Stimulated activated naive CD8-positive, alpha-beta T cell treated with anti-CD3 and anti-CD28 coated beads, Interleukin-15, Interleukin-2, amounts not matched to agents 100 ng/mL and 50 ng/mL, for 24 hours (primary cell): ENCODE measurements around the gene SBK2.
"Not testable (repeated sequence)": the region's sequence is repeated elsewhere in the genome, so short reads cannot be mapped to it uniquely, and the experiment has no call there.

ENCODE experiments used
- H3K27ac Mint-ChIP-seq: one replicate; pipeline ENCODE4 v1.8.0; 2021; ENCODE audit warnings: mild to moderate bottlenecking, mixed read lengths
- H3K27me3 Mint-ChIP-seq: one replicate; pipeline ENCODE4 v1.8.0; 2021; ENCODE audit warnings: mixed read lengths
- H3K36me3 Mint-ChIP-seq: one replicate; pipeline ENCODE4 v1.8.0; 2021; ENCODE audit warnings: low read depth, mixed read lengths
- H3K4me1 Mint-ChIP-seq: one replicate; pipeline ENCODE4 v1.8.0; 2021; ENCODE audit warnings: low read depth, mixed read lengths
- H3K4me3 Mint-ChIP-seq: one replicate; pipeline ENCODE4 v1.8.0; 2021; ENCODE audit warnings: mild to moderate bottlenecking, mixed read lengths
- H3K9me3 Mint-ChIP-seq: one replicate; pipeline ENCODE4 v1.8.0; 2021; ENCODE audit warnings: mixed read lengths

SBK2 gene

DNA sequence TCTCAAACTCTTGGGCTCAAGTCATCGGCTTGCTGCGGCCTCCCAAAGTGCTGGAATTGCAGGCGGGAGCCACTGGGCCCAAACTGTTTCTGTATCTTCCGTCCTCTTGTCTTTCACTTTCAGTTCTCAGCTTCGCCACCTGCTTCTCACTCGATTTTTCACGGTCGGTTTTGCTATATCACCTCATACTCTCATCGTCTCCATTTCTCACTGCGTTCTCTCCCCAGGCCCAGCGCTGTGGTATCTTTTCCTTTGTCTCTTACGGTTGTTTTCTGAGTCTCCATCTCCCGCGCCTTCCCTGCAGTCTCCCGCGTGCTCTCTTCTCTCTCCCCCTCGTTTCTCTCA lies 33.8 kb downstream of the SBK2 start:
- H3K27ac Mint-ChIP-seq: peak overlapping the region; percentile 76
- H3K36me3 Mint-ChIP-seq: peaks cover 7% of the 10 kb centered on the region
- H3K4me3 Mint-ChIP-seq: peak overlapping the region; percentile 8
- peaks cover 22% of the 10 kb centered on the region for H3K4me1 Mint-ChIP-seq
- H3K27me3 Mint-ChIP-seq: no peaks in the 10 kb centered on the region
- H3K9me3 Mint-ChIP-seq: no peaks in the 10 kb centered on the region

DNA sequence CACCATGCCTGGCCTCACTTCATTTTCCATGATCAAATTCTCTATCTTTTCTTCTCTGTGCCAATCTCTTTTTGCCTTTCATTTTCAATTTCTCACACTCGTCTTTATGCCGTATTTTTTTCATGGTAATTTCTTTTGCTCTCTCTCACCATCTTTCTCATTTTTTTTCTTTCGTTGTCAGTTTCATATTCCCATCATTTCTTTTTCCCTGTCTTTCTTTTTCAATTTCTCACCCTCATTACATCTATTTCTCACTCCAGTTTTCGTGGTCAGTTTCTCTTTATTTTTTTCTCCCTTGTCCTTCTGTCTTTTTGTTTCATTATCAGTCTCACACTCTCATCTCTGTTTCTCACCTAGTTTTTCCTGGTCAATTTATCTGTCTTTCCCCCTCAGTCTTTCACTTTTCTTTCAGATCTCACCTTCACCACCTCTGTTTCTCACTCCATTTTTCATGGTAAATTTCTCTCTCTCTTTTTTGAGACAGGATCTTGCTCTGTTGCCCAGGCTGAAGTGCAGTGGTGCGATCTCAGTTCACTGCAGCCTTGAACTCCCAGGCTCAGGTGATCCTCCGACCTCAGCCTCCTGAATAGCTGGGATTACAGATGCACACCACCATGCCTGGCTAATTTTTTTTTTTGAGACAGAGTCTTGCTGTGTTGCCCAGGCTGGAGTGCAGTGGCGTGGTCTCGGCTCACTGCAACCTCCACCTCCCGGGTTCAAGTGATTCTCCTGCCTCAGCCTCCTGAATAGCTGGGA lies 34.6 kb downstream of the SBK2 start:
- Mint-ChIP-seq H3K9me3 (no peaks in the 10 kb centered on the region), H3K27me3 (no peaks in the 10 kb centered on the region), H3K4me3 (no peak overlapping the region), H3K4me1 (peaks cover 22% of the 10 kb centered on the region), H3K36me3 (peaks cover 7% of the 10 kb centered on the region), H3K27ac (peak overlapping the region; percentile 75)

DNA sequence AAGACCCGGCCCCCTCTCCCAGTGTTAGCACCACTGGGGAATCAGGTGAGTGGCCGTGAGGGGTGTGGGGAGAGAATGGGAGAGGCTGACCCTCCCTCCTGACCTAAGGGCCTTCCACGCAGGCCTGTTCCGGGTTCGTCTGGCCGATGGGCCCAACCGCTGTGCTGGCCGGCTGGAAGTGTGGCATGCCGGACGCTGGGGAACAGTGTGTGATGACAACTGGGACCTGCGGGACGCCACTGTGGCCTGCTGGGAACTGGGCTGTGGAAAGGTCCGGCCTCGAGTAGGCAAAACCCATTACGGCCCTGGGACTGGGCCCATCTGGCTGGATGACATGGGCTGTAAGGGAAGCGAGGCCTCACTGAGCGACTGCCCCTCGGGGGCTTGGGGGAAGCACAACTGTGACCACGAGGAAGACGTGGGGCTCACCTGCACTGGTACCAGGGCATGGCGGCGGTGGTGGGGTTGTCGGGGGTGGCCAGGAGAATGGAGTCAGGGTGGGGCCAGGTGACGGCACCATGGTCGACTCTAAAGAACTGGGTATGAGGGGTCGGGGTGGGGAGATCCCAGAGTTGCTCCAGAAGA lies 36.5 kb downstream of the SBK2 start:
- no peak overlapping the region for H3K27ac Mint-ChIP-seq
- peaks cover 22% of the 10 kb centered on the region for H3K4me1 Mint-ChIP-seq
- no peaks in the 10 kb centered on the region for H3K9me3 Mint-ChIP-seq
- peaks cover 7% of the 10 kb centered on the region for H3K36me3 Mint-ChIP-seq
- H3K4me3 Mint-ChIP-seq: no peak overlapping the region
- no peaks in the 10 kb centered on the region for H3K27me3 Mint-ChIP-seq

DNA sequence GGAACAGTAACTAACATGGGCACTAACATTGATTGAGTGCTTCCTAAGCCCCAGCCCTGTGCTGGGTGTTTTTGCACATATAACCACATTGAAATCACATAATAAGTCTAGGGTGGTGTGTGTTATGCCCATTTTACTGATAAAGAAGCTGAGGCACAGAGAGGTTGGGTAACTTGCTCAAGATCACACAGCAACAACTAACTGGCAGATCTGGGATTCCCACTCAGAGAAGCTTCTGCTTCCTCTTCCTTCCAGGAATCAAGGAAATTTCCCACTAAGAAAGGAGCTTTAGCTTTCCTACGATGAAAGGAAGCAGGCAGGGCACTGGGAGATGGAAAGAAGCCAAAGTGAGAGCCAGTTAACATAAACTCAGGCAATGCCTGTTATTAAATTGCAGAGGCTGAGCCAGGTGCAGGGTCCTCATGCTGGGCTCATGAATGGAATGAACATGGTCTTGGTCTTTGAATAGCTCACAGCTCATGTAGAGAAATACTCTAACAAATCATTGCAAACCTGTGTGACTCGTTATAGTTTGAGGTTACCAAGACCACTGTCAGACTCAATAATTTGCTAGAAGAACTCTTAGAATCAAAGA lies 38.6 kb downstream of the SBK2 start:
- H3K4me3 Mint-ChIP-seq: no peak overlapping the region
- H3K27ac Mint-ChIP-seq: no peak overlapping the region
- H3K9me3 Mint-ChIP-seq: no peaks in the 10 kb centered on the region
- H3K36me3 Mint-ChIP-seq: peaks cover 4% of the 10 kb centered on the region
- no peaks in the 10 kb centered on the region for H3K27me3 Mint-ChIP-seq
- peaks cover 18% of the 10 kb centered on the region for H3K4me1 Mint-ChIP-seq

DNA sequence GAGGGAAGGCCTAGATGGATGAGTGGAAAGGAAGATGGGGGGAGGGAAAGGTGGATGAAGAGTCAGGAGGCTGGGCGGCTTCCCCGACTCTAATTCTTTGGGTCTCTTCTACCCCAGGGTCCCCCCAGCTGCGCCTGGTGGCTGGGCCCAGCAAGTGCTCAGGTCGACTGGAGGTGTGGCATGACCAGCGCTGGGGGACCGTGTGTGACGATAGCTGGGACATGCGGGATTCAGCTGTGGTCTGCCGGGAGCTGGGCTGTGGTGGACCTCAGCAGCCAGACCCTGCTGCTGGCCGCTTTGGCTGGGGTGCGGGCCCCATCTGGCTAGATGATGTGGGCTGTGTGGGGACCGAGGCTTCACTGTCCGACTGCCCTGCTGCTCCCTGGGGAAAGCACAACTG lies 39.2 kb downstream of the SBK2 start:
- H3K27ac Mint-ChIP-seq: no peak overlapping the region
- no peaks in the 10 kb centered on the region for H3K9me3 Mint-ChIP-seq
- no peaks in the 10 kb centered on the region for H3K27me3 Mint-ChIP-seq
- H3K4me1 Mint-ChIP-seq: peaks cover 13% of the 10 kb centered on the region
- no peak overlapping the region for H3K4me3 Mint-ChIP-seq
- H3K36me3 Mint-ChIP-seq: no peaks in the 10 kb centered on the region

DNA sequence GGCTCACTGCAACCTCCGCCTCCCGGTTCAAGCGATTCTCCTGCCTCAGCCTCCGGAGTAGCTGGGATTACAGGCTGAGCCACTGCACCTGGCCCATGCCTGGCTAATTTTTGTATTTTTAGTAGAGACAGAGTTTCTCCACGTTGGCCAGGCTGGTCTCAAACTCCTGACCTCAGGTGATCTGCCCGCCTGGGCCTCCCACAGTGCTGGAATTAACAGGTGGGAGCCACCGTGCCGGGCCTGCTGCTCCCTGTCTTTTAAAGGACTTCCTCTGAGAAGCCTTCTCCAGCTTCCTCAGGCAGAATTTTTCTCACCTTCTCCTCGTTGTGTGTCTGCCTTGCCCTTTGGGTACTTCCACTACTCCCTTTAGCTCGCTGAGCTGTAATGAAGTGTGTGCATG lies 40.1 kb downstream of the SBK2 start:
- H3K27ac Mint-ChIP-seq, H3K4me3 Mint-ChIP-seq, H3K36me3 Mint-ChIP-seq, H3K9me3 Mint-ChIP-seq, H3K27me3 Mint-ChIP-seq, H3K4me1 Mint-ChIP-seq: not testable (repeated sequence)

DNA sequence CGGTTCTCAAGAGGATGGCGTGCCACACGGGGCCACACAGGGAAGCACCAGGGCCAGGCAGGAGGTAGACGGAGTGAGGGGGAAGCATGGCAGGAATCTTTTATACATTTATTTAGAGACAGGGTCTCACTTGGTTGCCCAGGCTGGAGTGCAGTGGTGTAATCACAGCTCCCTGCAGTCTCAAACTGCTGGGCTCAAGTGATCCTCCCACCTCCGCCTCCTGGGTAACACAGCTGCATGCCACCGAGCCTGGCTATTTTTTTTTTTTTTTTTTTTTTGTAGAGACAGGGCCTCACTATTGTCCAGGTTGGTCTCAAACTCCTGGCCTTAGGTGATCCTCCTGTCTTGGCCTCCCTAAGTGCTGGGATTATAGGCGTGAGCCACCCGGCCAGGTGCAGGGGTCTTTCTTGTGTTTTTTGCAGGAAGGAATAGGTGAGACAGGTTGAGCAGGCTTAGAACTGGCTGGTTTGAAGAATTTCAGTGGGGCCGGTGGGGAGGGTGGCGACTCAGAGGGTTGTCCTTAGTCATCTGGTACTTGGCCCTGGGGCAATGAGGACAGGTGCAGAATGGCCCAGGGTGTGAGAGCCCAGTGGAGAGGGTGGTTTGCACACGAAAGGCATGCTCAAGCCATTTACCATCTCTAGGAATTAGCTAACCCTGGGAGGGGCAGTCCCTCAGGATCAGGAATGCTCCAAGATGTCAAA lies 41.1 kb downstream of the SBK2 start:
- Mint-ChIP-seq H3K27me3 (no peaks in the 10 kb centered on the region), H3K4me3 (no peak overlapping the region), H3K4me1 (peaks cover 5% of the 10 kb centered on the region), H3K36me3 (no peaks in the 10 kb centered on the region), H3K9me3 (no peaks in the 10 kb centered on the region), H3K27ac (no peak overlapping the region)

DNA sequence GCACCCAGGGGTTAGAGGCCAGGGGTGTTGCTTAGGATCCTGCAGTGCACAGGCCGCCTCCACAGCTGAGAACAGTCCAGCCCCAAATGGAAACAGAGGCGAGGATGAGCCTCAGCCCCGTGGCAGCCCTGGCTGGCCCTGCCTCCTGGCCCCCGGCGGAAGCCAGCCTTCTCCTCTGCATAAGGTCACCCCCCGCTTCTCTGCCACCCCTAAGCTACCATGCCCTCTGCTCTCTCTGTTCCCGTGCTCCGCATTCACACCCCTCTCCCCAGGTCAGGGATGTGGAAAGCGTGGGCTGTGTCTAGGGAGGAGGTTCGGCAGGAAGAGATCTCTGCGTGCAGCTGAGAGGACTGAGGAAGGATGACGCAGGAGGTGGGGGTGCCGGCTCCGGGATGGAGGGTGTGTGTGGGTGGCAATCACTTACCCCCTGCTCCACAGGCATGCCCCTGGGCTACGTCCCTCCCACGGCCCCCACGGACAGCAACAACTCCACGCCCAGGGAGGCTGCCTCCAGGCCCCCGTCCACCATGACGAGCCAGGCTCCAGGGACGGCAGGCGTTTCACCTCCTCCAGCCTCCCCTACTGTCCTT lies 42.7 kb downstream of the SBK2 start:
- Mint-ChIP-seq H3K9me3 (no peaks in the 10 kb centered on the region), H3K27me3 (no peaks in the 10 kb centered on the region), H3K27ac (no peak overlapping the region), H3K36me3 (no peaks in the 10 kb centered on the region), H3K4me3 (peak overlapping the region; percentile 53), H3K4me1 (peaks cover 5% of the 10 kb centered on the region)

DNA sequence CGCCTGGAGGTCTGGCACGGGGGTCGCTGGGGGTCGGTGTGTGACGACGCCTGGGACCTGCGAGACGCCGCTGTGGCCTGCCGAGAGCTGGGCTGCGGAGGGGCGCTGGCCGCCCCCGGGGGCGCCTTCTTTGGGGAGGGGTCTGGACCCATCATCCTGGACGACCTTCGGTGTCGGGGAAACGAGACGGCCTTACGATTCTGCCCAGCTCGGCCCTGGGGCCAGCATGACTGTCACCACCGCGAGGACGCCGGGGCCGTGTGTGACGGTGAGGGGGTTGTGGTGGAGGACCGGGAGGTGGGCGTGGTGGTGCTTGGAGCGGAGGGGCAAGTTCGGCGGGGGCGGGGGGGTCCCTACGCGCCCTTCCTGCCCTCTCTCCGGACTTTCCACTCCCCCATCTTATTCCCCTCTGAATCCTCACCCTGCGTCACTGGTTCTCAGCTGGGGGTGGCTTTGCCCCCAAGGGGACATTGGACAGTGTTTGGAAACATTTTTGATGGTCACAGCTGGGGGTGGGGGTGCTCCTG lies 43.2 kb downstream of the SBK2 start:
- Mint-ChIP-seq H3K9me3 (no peaks in the 10 kb centered on the region), H3K4me1 (peaks cover 5% of the 10 kb centered on the region), H3K36me3 (no peaks in the 10 kb centered on the region), H3K4me3 (no peak overlapping the region), H3K27me3 (no peaks in the 10 kb centered on the region), H3K27ac (no peak overlapping the region)

DNA sequence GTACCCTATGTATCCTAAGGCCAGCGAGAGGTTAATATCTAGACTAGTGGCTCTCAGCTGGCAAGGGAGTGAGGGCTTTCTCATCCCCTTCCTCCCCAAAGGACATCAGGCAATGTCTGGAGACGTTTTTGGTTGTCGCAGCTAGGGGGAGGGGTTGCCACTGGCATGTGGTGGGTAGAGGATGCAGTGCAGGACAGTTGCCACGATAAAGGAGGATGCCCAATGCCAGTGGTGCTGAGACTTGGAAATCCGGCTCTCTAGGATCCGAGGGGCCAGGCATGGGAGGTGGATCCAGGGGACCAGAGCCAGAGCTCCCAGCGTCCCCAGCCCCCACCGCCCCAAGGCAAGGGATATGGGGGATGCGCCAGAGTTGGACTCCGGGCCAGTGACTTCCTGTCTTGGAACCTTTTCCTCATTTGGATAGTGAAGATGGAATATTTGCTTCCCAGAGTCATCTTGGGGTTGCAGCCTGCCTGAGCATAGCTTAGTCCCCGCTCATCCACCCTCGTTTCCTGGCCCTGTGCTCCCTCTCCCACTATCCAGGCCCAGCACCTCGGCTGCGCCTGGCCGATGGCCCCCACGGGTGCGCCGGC lies 43.8 kb downstream of the SBK2 start:
- Mint-ChIP-seq H3K27me3 (no peaks in the 10 kb centered on the region), H3K27ac (no peak overlapping the region), H3K9me3 (no peaks in the 10 kb centered on the region), H3K4me3 (no peak overlapping the region), H3K36me3 (no peaks in the 10 kb centered on the region), H3K4me1 (peaks cover 5% of the 10 kb centered on the region)

DNA sequence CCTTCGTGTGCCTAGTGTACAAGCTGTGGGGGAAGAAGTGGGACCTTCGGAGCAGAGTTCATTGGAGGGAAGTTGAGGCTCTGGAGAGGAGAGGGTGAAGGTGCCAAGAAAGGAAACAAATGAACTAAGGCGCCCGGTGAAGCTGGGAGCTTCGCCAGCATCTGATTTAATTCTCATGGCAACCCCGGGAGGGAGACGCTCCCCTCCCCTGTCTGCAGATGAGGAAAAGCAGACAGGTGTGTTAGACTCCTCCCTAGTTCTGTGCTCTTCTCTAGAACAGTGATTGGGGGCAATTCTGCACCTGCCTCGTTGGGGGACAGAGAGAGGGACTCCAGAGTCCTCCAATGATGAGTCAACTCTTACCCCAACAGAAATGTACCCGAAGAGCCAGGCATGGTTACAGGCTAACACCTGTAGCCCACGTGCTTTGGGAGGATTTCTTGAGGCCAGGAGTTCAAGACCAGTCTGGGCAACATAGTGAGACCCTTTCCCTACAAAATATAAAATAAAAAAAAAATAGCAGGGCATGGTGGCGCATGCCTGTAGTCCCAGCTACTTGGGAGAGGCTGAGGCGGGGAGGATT lies 44.5 kb downstream of the SBK2 start:
- Mint-ChIP-seq H3K27ac (no peak overlapping the region), H3K4me1 (peaks cover 9% of the 10 kb centered on the region), H3K9me3 (no peaks in the 10 kb centered on the region), H3K4me3 (no peak overlapping the region), H3K27me3 (no peaks in the 10 kb centered on the region), H3K36me3 (no peaks in the 10 kb centered on the region)

DNA sequence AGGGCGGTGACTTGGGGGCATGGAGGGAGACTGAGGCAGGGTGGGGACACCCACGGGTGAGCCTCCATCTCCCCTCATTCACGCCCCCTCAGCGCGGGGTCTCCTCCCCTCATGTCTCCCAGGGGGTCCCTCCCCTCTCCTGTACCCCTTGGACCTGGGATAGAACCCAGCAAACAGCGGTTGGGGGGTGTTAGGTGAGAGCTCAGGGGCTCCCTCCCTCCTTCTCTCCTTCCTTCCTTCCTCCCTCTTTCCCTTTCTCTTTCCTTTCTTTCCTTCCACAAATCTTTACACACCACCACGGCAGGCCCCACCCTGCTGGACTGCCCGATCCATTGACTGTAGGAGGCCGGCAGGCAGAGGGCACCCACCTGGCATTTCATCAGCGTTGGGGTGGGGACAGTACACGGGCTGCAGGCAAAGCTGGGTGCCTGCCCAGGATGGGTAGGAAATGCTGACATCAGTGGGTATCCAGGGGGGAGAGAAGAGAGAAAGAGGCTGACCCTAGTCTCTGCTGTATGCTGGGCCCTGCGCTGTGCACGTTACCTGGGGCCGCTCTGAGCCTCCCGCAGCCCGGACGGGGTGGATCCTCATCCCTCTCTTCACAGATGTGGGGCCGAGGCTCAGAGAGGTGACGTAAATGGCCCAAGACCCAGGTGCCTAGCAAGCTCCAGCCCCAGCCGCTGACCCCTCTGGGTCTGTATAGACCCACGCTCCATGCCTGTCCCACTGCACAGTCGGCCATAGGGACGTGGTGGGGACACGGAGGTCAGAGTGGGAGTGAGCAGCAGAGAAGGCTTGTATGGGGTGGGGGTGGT lies 45.2 kb downstream of the SBK2 start:
- Mint-ChIP-seq H3K27ac (no peak overlapping the region), H3K36me3 (no peaks in the 10 kb centered on the region), H3K4me1 (peaks cover 16% of the 10 kb centered on the region), H3K4me3 (no peak overlapping the region), H3K27me3 (no peaks in the 10 kb centered on the region), H3K9me3 (no peaks in the 10 kb centered on the region)

DNA sequence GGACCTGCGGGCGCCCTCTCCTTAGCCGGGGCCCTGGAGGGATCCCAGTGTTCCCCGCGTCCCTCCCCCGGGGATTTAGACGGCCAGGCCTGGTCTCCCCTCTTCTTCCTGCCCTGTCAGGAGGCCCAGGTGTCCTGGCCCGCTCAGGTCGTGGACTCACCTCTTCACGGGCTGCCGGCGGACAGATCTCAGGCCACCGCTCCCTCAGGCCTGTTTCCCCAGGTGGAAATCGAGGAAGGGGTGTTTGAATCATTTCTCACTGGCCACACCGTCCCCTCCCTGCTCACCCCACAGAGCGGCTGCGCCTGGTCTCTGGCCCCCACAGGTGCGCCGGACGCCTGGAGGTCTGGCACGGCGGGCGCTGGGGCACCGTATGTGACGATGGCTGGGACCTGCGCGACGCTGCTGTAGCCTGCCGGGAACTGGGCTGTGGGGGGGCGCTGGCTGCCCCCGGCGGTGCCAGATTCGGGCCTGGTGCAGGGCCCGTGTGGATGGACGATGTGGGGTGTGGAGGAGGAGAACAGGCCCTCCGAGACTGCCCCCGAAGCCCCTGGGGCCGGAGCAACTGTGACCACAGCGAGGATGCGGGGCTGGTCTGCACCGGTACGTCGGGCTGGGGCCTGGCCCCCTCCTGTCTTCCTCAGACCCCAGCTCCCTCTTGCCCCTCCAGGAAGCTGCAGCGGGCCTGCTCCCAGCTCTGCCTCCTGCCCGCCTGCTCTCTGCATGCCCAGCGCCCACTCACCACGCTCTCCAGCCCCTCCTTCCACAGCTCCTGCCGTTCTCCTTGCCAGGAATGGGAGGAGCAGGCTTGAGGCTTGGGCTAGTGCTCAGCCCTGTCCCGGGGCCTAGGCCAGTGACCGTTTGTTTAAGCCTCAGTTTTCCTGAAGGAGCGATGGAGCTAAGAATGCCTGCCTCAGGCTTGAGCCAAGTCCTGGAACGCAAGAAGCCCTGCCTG lies 46.2 kb downstream of the SBK2 start:
- H3K4me3 Mint-ChIP-seq: no peak overlapping the region

More for the DNA sequence above, 46.2 kb downstream of the SBK2 start:
- no peaks in the 10 kb centered on the region for H3K27me3 Mint-ChIP-seq
- H3K9me3 Mint-ChIP-seq: no peaks in the 10 kb centered on the region
- peaks cover 21% of the 10 kb centered on the region for H3K4me1 Mint-ChIP-seq
- H3K36me3 Mint-ChIP-seq: no peaks in the 10 kb centered on the region
- no peak overlapping the region for H3K27ac Mint-ChIP-seq
